ENCODE data around the gene VIM.
A peak's percentile ranks its signal among the peaks of the same experiment; 100 is the strongest.

The VIM gene

DNA sequence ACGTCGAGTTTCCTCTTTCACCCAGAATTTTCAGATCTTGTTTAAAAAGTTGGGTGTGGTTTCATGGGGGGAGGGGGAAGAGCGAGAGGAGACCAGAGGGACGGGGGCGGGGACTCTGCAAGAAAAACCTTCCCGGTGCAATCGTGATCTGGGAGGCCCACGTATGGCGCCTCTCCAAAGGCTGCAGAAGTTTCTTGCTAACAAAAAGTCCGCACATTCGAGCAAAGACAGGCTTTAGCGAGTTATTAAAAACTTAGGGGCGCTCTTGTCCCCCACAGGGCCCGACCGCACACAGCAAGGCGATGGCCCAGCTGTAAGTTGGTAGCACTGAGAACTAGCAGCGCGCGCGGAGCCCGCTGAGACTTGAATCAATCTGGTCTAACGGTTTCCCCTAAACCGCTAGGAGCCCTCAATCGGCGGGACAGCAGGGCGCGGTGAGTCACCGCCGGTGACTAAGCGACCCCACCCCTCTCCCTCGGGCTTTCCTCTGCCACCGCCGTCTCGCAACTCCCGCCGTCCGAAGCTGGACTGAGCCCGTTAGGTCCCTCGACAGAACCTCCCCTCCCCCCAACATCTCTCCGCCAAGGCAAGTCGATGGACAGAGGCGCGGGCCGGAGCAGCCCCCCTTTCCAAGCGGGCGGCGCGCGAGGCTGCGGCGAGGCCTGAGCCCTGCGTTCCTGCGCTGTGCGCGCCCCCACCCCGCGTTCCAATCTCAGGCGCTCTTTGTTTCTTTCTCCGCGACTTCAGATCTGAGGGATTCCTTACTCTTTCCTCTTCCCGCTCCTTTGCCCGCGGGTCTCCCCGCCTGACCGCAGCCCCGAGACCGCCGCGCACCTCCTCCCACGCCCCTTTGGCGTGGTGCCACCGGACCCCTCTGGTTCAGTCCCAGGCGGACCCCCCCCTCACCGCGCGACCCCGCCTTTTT lies at the start of gene VIM:
TSS of gene VIM (plus strand) at position 151 of the 925 bp plus-strand sequence. CDS start 1,182 bp downstream, outside the sequence.
- TF ChIP-seq POLR2A (IDR thresholded peaks at IDR 0.05; ENCODE audit: low read depth, low read length): no peak
- peak; percentile 70 for DNase-seq (ENCODE audit: insufficient read length, low spot score)
- peak; percentile 91 for FAIRE-seq

DNA sequence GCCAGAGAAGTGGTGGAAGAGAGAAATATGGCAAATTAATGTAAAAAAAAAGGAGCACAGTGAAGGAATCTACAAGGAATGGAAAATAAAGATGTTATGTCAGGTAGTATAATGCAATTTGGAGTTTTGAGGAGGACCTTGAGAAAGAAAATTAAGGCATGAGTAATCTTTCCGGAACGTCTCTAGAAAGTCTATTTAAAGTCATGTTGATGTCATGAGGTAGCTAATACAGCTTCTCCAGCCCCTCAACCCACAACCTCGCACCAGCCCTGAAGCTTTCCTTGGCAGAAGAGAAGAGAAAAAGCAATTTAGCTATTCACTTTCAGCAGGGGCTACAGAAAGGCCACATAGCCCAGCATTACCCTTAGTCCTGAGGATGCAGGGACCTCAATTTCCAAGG lies 49.0 kb upstream of the VIM start:
- DNase-seq (ENCODE audit: insufficient read length, low spot score) (no peak), FAIRE-seq (peak; percentile 91)
- TF ChIP-seq POLR2A (IDR thresholded peaks at IDR 0.05; ENCODE audit: low read depth, low read length): no peak

DNA sequence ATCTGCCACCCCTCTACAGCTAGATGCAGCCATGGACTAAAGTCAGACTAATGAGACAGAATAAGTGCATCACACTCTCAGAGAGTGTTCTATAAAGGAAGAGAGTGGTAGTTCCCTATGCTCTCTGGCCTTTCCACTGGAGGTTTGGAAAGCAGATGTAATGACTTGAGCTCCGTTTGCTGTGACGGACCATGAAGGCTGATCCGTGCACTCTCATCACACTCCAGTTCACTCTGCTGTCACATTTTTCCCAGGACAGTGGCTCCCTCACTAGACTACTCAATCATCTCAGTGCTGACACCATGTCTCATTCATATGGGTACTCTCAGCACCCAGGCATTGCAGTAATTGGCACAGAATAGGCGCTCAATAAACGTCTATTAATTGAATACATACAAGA lies 46.9 kb upstream of the VIM start:
- no peak for TF ChIP-seq POLR2A (IDR thresholded peaks at IDR 0.05; ENCODE audit: low read depth, low read length)
- FAIRE-seq (no peak), DNase-seq (ENCODE audit: insufficient read length, low spot score) (no peak)

DNA sequence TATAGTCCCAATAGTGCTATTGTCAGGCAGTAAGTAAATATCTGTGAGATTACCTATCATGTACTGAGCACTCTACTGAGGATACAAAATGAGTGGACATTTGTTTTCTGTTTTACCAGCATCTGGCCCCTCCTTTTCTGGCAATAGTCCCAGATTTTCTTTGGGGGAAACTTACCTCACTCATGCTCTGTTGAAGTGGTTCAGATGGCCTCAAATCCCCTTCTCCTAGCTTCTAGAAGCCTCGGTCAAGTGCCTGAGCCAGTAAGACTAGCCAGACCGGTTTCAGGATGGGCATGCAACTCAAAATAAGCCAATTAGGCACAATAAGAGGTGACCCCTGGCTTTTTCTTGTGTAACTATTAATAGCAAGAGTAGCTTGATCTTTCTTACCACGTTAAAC lies 46.3 kb upstream of the VIM start:
- no peak for TF ChIP-seq POLR2A (IDR thresholded peaks at IDR 0.05; ENCODE audit: low read depth, low read length)
- DNase-seq (ENCODE audit: insufficient read length, low spot score) (no peak), FAIRE-seq (peak; percentile 30)

DNA sequence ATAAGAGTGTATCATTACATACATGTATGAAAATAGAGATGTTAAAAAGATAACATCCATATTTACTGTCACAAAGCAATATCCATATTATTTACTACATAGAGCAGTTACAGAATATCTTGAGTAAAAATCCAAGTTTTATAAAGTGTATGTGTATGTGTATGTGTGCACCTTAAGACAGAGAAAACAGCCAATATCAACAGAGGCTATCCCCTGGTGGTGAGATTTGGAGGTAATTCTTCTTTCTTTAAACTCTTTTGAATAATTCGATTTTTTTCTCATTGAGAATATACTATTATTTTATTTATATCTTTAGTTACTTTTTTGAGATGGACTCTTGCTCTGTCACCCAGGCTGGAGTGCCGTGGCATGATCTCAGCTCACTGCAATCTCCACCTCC lies 44.9 kb upstream of the VIM start:
- TF ChIP-seq POLR2A (IDR thresholded peaks at IDR 0.05; ENCODE audit: low read depth, low read length): no peak
- FAIRE-seq: no peak
- DNase-seq (ENCODE audit: insufficient read length, low spot score): no peak

DNA sequence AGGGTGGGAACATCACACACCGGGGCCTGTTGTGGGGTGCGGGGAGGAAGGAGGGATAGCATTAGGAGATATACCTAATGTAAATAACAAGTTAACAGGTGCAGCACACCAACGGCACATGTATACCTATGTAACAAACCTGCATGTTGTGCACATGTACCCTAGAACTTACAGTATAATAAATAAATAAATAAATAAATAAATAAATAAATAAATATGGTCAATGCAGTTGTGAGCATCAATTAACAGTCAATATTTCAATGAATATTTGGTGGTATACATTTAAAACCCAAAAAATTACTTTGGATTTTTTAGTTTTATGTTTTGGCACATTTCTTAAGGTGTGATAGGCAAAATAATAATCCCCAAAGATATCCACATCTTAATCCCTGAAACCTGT lies 42.2 kb upstream of the VIM start:
- DNase-seq (ENCODE audit: insufficient read length, low spot score) (no peak), FAIRE-seq (no peak)
- TF ChIP-seq POLR2A (IDR thresholded peaks at IDR 0.05; ENCODE audit: low read depth, low read length): no peak

DNA sequence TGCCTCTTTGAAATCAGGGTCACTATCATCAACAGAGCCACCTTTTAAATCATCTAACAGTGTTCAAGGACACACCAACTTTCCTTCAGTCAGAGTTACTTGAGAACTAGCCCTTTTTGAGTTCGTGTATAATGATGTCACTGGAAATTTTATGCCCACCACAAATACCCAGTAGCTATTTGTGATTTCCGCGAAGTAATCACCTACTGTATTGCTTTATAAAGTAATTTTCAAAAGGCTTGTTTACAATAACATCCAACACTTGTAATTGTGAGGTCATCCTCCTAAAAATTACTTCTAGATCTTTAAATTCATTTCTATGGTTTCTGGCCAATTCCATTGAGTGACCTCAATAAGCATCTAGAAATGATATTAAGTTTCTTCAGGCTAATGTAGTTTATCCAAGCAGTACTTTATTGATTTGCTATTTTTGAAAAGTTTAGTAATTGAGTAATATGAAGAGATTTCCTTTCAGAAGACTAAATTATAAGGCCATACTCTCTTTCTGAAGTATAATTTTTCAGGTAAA lies 39.3 kb upstream of the VIM start:
- no peak for TF ChIP-seq POLR2A (IDR thresholded peaks at IDR 0.05; ENCODE audit: low read depth, low read length)
- FAIRE-seq (peak; percentile 85), DNase-seq (ENCODE audit: insufficient read length, low spot score) (no peak)

DNA sequence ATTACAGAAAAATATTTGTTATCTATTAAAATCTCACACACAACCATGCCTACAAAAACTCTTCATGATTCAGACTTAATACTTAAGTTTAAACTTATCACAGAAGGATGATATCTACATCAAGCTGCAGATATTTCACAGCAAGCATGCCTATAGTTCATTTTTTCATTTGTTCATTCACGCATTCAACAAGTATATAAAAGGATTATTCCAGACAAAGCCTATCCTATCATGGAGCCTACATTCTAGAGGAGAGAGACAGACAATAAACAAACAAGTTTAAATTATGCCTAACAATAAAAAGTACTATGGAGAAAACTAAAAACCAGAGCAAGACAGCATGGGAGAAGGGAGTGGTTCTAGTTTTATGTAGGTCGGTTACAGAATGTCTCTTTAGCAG lies 37.4 kb upstream of the VIM start:
- FAIRE-seq (no peak), DNase-seq (ENCODE audit: insufficient read length, low spot score) (no peak)
- TF ChIP-seq POLR2A (IDR thresholded peaks at IDR 0.05; ENCODE audit: low read depth, low read length): no peak

DNA sequence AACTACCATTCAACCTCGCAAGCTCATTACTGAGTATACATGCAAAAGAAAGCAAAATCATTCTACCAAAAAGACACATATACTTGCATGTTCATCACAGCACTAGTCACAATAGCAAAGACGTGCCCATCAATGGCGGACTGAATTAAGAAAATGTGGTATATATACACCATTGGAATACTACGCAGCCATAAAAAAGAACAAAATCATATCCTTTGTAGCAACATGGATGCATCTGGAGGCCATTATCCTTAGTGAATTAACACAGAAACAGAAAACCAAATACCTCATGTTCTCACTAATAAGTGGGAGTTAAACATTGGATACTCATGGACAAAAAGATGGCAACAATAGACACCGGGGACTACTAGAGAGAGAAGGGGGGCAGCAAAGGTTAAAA lies 33.0 kb upstream of the VIM start:
- no peak for TF ChIP-seq POLR2A (IDR thresholded peaks at IDR 0.05; ENCODE audit: low read depth, low read length)
- DNase-seq (ENCODE audit: insufficient read length, low spot score) (no peak), FAIRE-seq (no peak)

DNA sequence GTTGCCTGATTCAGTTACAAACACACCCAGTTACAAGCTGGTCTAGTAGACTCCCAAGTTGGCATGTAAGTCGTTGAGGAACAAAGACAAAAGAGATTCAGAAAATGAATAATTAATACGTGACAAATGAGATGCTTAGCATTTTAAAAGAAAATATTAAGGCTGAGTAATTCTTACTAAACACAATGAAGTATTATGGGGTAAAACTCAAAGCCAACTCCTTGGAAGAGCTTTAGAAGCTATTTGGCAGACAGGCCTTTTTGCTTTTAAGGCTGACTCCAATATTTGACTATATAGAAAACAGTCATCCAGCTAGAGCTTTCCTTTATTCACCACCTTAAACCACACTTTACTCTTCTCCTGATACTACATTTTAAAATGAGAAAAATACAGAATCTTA lies 32.0 kb upstream of the VIM start:
- DNase-seq (ENCODE audit: insufficient read length, low spot score): no peak
- no peak for TF ChIP-seq POLR2A (IDR thresholded peaks at IDR 0.05; ENCODE audit: low read depth, low read length)
- no peak for FAIRE-seq

DNA sequence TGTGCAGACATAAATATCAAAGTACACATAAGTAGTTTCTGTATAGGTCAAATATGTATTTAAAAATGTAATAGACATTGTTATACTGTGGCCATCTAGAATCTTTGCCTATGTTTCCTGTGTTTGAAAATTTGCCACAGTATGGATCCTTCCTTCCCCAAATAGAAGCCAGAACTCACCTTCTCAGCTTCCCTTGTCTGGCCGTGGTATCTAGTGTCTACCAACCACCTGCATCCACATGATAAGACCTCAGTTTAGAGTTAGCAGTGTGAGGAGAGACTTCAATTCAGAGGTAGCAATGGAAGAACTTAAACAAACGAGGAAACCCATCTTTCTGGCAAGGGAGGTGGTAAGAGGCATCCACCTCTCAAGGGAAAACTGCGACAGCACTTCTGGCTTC lies 31.5 kb upstream of the VIM start:
- DNase-seq (ENCODE audit: insufficient read length, low spot score) (no peak), FAIRE-seq (peak; percentile 52)
- no peak for TF ChIP-seq POLR2A (IDR thresholded peaks at IDR 0.05; ENCODE audit: low read depth, low read length)

DNA sequence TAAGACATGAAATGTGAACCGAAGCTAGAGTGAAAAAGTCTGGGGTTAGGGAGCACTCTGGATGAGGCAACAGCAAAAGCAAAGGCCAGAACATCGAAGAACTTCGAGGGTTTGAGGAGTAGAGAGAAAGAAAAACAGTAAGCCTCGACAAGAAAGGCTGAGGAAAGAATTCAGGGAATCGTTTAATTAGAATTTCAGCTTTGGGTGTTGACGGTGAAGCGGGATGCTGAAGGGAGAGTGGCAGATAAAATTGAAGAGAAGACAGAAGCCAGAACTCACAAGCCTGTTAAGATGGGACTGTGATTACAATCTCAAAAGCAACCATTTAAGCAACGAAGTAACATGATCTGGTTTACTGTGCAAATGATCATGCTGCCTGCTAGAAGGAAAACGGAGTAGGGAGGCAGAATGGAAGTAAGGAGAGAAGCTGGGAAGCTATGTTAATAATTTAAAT lies 28.7 kb upstream of the VIM start:
- TF ChIP-seq POLR2A (IDR thresholded peaks at IDR 0.05; ENCODE audit: low read depth, low read length): no peak
- DNase-seq (ENCODE audit: insufficient read length, low spot score) (no peak), FAIRE-seq (peak; percentile 84)

DNA sequence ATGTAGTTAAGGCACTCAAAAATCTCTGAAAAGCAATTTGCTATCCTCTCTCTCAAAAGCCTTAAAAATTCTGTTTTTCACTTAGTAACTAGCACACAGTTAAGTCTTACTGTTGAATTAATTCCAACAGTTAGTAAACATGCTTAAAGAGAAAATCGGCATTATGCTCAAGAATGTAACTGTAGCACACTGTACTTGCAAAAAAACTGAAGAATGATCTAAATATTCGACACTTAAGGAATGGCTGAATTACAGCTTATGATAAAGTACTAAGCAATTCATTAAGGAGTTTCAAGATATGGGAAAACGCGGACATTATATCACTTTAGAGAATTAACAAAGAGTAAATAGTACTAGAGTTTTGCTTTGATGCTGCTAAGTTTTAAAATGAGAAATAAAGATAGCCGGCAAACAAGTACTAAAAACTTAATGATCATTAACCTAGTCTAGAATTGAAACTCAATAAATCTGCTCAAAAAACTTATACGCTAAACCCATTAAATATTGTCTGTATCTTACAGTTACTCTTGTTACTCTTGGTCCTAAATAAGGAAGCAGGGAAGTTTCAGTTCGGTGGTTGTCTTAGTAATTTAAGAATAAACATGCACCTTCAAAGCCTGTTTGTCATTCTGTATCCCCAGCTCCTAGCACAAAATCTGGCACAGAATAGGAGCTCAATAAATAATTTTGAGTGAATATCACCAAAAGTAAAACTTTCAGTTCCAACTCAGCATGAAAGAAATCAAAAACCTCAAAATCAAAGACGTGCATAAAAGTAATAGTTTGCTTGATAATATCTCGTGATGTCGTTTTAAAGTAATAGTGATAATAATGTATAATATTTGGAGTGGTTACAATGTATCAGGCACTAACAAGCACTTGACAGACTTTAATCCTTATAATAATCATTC lies 27.8 kb upstream of the VIM start:
- no peak for TF ChIP-seq POLR2A (IDR thresholded peaks at IDR 0.05; ENCODE audit: low read depth, low read length)
- peak; percentile 89 for FAIRE-seq

More for the DNA sequence above, 27.8 kb upstream of the VIM start:
- no peak for DNase-seq (ENCODE audit: insufficient read length, low spot score)

Measured in H54 (cell line).